ENCODE measurements around the gene TCF4.

Gene TCF4

GRCh38 chr18:55306359-55307024, 281.5 kb downstream of the TCF4 start:
- H3K4me3 ChIP-seq (replicated peaks; ENCODE audit: insufficient read depth, low read length), result no peak overlapping the region
- no peak overlapping the region for H3K27ac ChIP-seq (replicated peaks)
- DNase-seq (ENCODE audit: low read depth in 1 of 2, low spot score in 1 of 2), result no peak
- H3K27me3 ChIP-seq (ENCODE audit: insufficient read depth, poor library complexity, severe bottlenecking), result peaks cover 4% of the 10 kb centered on the region
- no peak for TF ChIP-seq CTCF (IDR thresholded peaks at IDR 0.05; ENCODE audit: insufficient read depth, low read length)
- TF ChIP-seq REST (IDR thresholded peaks at IDR 0.05; ENCODE audit: insufficient replicate concordance, low read depth), result no peak
- no peak for TF ChIP-seq GABPA (IDR thresholded peaks at IDR 0.05; ENCODE audit: low read depth)
- TF ChIP-seq POLR2AphosphoS5 (IDR thresholded peaks at IDR 0.05; ENCODE audit: low read depth), result no peak
- TF ChIP-seq SPI1 (IDR thresholded peaks at IDR 0.05; ENCODE audit: borderline replicate concordance, low read depth), result no peak

- Histone ChIP-seq H3K4me3 (replicated peaks; ENCODE audit: insufficient read depth, low read length) (no peak overlapping the region), H3K27me3 (ENCODE audit: insufficient read depth, poor library complexity, severe bottlenecking) (peaks cover 4% of the 10 kb centered on the region), H3K27ac (replicated peaks) (no peak overlapping the region)
- no peak for TF ChIP-seq CTCF (IDR thresholded peaks at IDR 0.05; ENCODE audit: insufficient read depth, low read length)
- TF ChIP-seq GABPA (IDR thresholded peaks at IDR 0.05; ENCODE audit: low read depth), result no peak
- no peak for TF ChIP-seq REST (IDR thresholded peaks at IDR 0.05; ENCODE audit: insufficient replicate concordance, low read depth)
- no peak for TF ChIP-seq SPI1 (IDR thresholded peaks at IDR 0.05; ENCODE audit: borderline replicate concordance, low read depth)
- no peak for TF ChIP-seq POLR2AphosphoS5 (IDR thresholded peaks at IDR 0.05; ENCODE audit: low read depth)
- DNase-seq (ENCODE audit: low read depth in 1 of 2, low spot score in 1 of 2), result no peak
Observed at GRCh38 chr18:55302167-55302833, 285.7 kb downstream of the TCF4 start.

GRCh38 chr18:55301824-55302166, 286.2 kb downstream of the TCF4 start:
- no peak for DNase-seq (ENCODE audit: low read depth in 1 of 2, low spot score in 1 of 2)
- Histone ChIP-seq H3K27me3 (ENCODE audit: insufficient read depth, poor library complexity, severe bottlenecking) (peaks cover 4% of the 10 kb centered on the region), H3K27ac (replicated peaks) (no peak overlapping the region), H3K4me3 (replicated peaks; ENCODE audit: insufficient read depth, low read length) (no peak overlapping the region)
- TF ChIP-seq REST (IDR thresholded peaks at IDR 0.05; ENCODE audit: insufficient replicate concordance, low read depth) (no peak), POLR2AphosphoS5 (IDR thresholded peaks at IDR 0.05; ENCODE audit: low read depth) (no peak), SPI1 (IDR thresholded peaks at IDR 0.05; ENCODE audit: borderline replicate concordance, low read depth) (no peak), CTCF (IDR thresholded peaks at IDR 0.05; ENCODE audit: insufficient read depth, low read length) (no peak), GABPA (IDR thresholded peaks at IDR 0.05; ENCODE audit: low read depth) (no peak)

All from HL-60 (cell line).